Ascending aorta (tissue), 2 donors: ENCODE data around the gene GNG8. TPM values are rescaled to one million over a fixed set of nuclear protein-coding genes. Genes with fewer than 3 reads are reported as not detected.

Source experiments
- DNase-seq, 2 donors: peaks; one replicate each; pipeline ENCODE4 v3.0.0-alpha.2; 2019; ENCODE audit warnings: low spot score in 2 of 2
- H3K27ac ChIP-seq, 2 donors: fragments of 200-600 bp; sonication (generic); one replicate each; pipeline ENCODE4 v1.5.1; 2016 to 2017; ENCODE audit warnings: mild to moderate bottlenecking in 1 of 2
- H3K27me3 ChIP-seq: fragments of 200-600 bp; sonication (generic); one replicate; pipeline ENCODE4 v1.5.1; 2017
- H3K36me3 ChIP-seq, 2 donors: fragments of 200-600 bp; sonication (generic); one replicate each; pipeline ENCODE4 v1.5.1; 2016
- H3K4me1 ChIP-seq, 2 donors: fragments of 200-600 bp; sonication (generic); one replicate each; pipeline ENCODE4 v1.5.1; 2016 to 2017; ENCODE audit warnings: mild to moderate bottlenecking in 1 of 2
- H3K4me3 ChIP-seq, 2 donors: fragments of 200-600 bp; sonication (generic); one replicate each; pipeline ENCODE4 v1.5.1; 2016 to 2017; ENCODE audit warnings: mild to moderate bottlenecking in 1 of 2
- H3K9me3 ChIP-seq, 2 donors: fragments of 200-600 bp; sonication (generic); one replicate each; pipeline ENCODE4 v1.5.1; 2016
- intact Hi-C: fragments of 100-400 bp; cut with DNase I; formaldehyde crosslinking; loops from one replicate; pipeline ENCODE4 v1.15.1; 2023
- total RNA-seq: library from RNA; depleted of rRNA; stranded (reverse); fragments of >200 nt; gene quantifications from one replicate; pipeline ENCODE4 v1.1.0, GENCODE V29; 2016
- TF ChIP-seq, protein P1 (sequence below), 3 experiments: fragments of 200-600 bp in 2 of 3; fragments of 450-650 bp in 1 of 3; sonication (generic) in 2 of 3; IDR thresholded peaks; one replicate each; pipeline ENCODE4 v1.5.1; 2016 to 2019; ENCODE audit warnings: antibody characterized with exemption in 3 of 3, mild to moderate bottlenecking in 1 of 3, moderate library complexity in 1 of 3

Gene GNG8
- total RNA-seq, 1 donor from 2014 or later, result not detected

DNA sequence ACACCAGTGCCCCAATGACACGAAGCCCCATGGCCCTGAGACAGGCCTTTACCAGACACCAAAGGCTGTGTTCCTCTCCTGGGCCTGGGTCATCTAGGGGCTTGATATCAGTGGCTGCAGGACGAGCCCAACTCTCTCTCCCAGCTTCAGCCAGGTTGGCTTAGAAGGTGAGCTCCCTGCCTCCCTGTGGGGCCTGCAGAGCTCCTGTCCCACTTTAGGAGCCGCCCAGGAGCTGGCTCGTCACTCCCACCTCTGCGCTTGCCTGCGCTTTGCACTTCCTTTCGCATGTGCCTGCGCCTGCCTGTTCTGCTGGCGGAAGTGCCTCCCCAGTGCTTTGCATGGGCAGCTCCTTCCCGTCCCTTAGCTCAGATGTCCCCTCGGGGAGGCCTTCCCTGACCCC lies 30.0 kb downstream of the GNG8 start:
- intact Hi-C loops, result loop anchor here (10.0 kb wide), 1 partner anchor 211 kb away; no protein-coding TSS in a partner anchor
- Histone ChIP-seq H3K4me3 (peak overlapping the region in 1 of 2 donors; percentile 88), H3K36me3 (peaks cover 36 to 54% of the 10 kb centered on the region in 2 donors), H3K4me1 (peaks cover 18 to 51% of the 10 kb centered on the region in 2 donors), H3K27me3 (no peaks in the 10 kb centered on the region), H3K27ac (peak overlapping the region; percentile 93 to 98), H3K9me3 (no peaks in the 10 kb centered on the region)
- DNase-seq, result peak in 1 of 2 donors; percentile 56
- TF ChIP-seq, protein P1, sequence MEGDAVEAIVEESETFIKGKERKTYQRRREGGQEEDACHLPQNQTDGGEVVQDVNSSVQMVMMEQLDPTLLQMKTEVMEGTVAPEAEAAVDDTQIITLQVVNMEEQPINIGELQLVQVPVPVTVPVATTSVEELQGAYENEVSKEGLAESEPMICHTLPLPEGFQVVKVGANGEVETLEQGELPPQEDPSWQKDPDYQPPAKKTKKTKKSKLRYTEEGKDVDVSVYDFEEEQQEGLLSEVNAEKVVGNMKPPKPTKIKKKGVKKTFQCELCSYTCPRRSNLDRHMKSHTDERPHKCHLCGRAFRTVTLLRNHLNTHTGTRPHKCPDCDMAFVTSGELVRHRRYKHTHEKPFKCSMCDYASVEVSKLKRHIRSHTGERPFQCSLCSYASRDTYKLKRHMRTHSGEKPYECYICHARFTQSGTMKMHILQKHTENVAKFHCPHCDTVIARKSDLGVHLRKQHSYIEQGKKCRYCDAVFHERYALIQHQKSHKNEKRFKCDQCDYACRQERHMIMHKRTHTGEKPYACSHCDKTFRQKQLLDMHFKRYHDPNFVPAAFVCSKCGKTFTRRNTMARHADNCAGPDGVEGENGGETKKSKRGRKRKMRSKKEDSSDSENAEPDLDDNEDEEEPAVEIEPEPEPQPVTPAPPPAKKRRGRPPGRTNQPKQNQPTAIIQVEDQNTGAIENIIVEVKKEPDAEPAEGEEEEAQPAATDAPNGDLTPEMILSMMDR (IDR thresholded peaks at IDR 0.05), result no peak

DNA sequence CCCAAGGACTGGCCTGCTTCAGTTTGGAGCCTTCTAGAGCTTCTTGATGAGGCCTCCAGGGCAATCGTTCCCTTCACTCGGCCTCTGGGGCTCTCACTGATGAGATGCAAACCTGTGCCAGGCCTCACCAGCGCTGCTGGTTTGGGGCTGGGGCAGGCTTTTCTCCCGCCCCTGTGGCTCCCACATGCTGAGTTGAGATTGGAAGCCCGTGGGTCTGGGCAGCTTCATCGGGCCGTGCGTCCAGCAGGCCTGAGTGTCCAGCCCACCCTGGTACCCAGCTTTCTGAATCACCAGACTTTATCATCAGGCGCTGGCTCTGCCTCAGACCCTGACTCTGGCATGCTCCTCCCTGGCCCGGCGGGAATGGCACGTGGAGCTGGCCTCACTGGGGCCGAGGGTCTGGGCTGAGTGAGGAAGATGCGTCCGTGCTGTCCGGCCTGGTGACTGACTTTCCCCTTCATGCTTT lies 30.6 kb downstream of the GNG8 start:
- no peaks in the 10 kb centered on the region for H3K27me3 ChIP-seq
- H3K27ac ChIP-seq, result peak overlapping the region; percentile 93 to 98
- TF ChIP-seq, protein P1 (IDR thresholded peaks at IDR 0.05), result no peak
- H3K36me3 ChIP-seq, result peaks cover 36 to 48% of the 10 kb centered on the region in 2 donors
- no peaks in the 10 kb centered on the region for H3K9me3 ChIP-seq
- H3K4me1 ChIP-seq, result peaks cover 18 to 51% of the 10 kb centered on the region in 2 donors
- peak in 1 of 2 donors; percentile 72 for DNase-seq
- peak overlapping the region; percentile 27 to 88 for H3K4me3 ChIP-seq
- intact Hi-C loops, result loop anchor here (10.0 kb wide), 1 partner anchor 211 kb away; no protein-coding TSS in a partner anchor

DNA sequence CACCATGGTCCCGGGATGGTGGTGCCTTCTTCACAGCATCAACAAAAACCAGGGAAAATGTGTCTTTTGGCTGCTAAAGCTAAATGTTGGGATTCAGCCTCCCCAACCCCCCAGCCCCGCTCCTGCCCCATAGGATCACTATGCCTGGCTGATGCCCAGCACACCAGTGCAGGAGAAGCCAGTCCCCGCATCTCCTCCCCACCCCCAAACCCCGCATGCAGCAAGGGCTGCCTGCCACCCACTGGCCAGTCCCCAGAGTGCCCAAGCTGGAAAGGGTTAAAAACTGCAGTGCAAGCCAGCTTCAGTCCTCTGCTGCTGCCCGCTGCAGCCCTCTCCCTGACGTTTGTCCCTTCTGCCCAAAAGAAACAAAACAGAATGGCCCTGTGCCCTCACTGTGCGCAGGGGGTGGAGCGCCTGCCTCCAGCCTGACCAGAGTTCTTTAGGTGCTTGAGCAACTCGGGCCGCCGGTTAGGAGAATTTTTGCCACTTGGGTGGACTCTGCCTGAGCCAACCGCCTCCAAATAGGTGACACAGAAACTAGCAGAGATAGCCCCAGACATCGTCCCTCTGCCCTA lies 31.1 kb downstream of the GNG8 start:
- H3K27me3 ChIP-seq, result no peaks in the 10 kb centered on the region
- DNase-seq, result peak in 1 of 2 donors; percentile 78
- H3K36me3 ChIP-seq, result peaks cover 32 to 43% of the 10 kb centered on the region in 2 donors
- H3K4me3 ChIP-seq, result peak overlapping the region; percentile 27 to 88
- intact Hi-C loops, result loop anchor here (10.0 kb wide), 1 partner anchor 210 kb away; no protein-coding TSS in a partner anchor
- TF ChIP-seq, protein P1 (IDR thresholded peaks at IDR 0.05), result peak in 1 of 3 experiments; percentile 6
- peaks cover 18 to 51% of the 10 kb centered on the region in 2 donors for H3K4me1 ChIP-seq
- no peaks in the 10 kb centered on the region for H3K9me3 ChIP-seq
- H3K27ac ChIP-seq, result peak overlapping the region; percentile 93 to 98

DNA sequence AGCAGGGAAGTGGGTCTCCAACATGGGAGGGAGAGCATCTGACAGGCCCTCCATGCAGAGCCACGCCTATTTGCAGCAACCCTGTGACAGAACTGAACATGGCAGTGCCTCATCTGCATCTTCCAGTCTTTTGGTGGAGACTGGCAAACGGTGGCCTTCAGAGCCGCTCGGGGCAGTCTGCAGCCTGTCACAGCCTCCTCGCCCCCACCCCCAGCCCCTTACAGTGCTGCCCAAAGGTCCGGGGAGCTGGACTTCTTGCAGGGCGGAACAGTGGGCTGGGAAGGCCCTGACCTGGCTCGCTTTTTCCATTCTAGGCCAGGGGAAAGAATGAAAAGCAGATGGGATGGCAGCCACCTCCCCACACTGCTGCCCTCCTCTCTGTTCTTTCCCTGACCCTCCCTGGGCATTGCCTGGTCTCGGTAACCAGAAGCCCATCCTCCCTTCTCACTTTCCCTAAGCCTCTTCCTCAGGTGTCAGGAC lies 32.2 kb downstream of the GNG8 start:
- H3K4me3 ChIP-seq, result peak overlapping the region; percentile 88
- peak overlapping the region; percentile 93 to 98 for H3K27ac ChIP-seq
- TF ChIP-seq, protein P1 (IDR thresholded peaks at IDR 0.05), result no peak
- DNase-seq, result peak in 1 of 2 donors; percentile 61
- H3K36me3 ChIP-seq, result peaks cover 21 to 32% of the 10 kb centered on the region in 2 donors
- peaks cover 18 to 51% of the 10 kb centered on the region in 2 donors for H3K4me1 ChIP-seq
- intact Hi-C loops, result loop anchor here (10.0 kb wide), 1 partner anchor 209 kb away; no protein-coding TSS in a partner anchor
- H3K27me3 ChIP-seq, result no peaks in the 10 kb centered on the region
- no peaks in the 10 kb centered on the region for H3K9me3 ChIP-seq

DNA sequence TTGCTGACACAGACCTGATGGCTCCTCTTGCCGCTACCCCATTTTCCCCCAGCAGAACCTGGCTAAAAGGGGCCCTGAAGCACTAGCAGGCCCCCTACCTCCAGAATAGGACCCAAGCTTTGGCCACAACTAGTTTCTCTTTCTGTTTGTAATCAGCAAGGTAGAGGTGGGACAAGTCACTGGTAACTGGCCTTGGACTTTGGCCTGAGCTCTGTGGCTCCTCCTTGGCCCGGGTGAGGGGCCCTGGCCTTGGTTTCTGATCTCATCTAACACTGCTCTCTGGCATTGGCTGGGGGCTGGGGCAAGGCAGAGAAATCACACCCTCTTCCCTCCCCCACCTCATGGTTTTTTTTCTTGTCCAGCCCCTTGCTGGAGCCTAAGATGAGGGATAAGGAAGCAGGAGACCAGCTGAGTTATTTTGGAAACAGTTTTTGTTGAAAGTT lies 32.8 kb downstream of the GNG8 start:
- intact Hi-C loops, result loop anchor here (10.0 kb wide), 1 partner anchor 208 kb away; no protein-coding TSS in a partner anchor
- peak in 1 of 2 donors; percentile 68 for DNase-seq

More for the DNA sequence above, 32.8 kb downstream of the GNG8 start:
- H3K9me3 ChIP-seq, result no peaks in the 10 kb centered on the region
- peaks cover 18 to 51% of the 10 kb centered on the region in 2 donors for H3K4me1 ChIP-seq
- peak overlapping the region; percentile 93 to 98 for H3K27ac ChIP-seq
- TF ChIP-seq, protein P1 (IDR thresholded peaks at IDR 0.05), result no peak
- peak overlapping the region; percentile 88 for H3K4me3 ChIP-seq
- H3K36me3 ChIP-seq, result peaks cover 16 to 26% of the 10 kb centered on the region in 2 donors
- no peaks in the 10 kb centered on the region for H3K27me3 ChIP-seq
